OCI-LY3 (cell line): ENCODE results near the gene FEZF1.

Experiments used
- H2AFZ ChIP-seq: fragments of 200-600, 300-600 bp; shearing (Covaris generic); 2 replicates; pipeline ENCODE4 v1.6.0; 2014; ENCODE audit warnings: antibody characterized with exemption, low read depth, low read length
- H3K27ac ChIP-seq: fragments of 200-600, 300-600 bp; sonication (generic); 2 replicates; pipeline ENCODE4 v1.5.1; 2014; ENCODE audit warnings: mild to moderate bottlenecking, low read length, moderate library complexity, mixed read lengths
- H3K27me3 ChIP-seq: fragments of 200-600, 300-600 bp; sonication (generic); 2 replicates; pipeline ENCODE4 v1.6.1; 2014; ENCODE audit warnings: low read depth, low read length, mixed read lengths
- H3K36me3 ChIP-seq: fragments of 200-600, 300-600 bp; sonication (generic); replicated peaks from 2 replicates; pipeline ENCODE3; 2014; ENCODE audit warnings: low read depth, low read length, mixed read lengths
- H3K4me1 ChIP-seq: fragments of 300-600, 200-600 bp; sonication (generic); 2 replicates; pipeline ENCODE4 v1.6.1; 2014; ENCODE audit warnings: low read length, mixed read lengths
- H3K4me2 ChIP-seq: fragments of 200-600, 300-600 bp; sonication (generic); 2 replicates; pipeline ENCODE4 v1.6.1; 2014; ENCODE audit warnings: low read length, mixed read lengths
- H3K4me3 ChIP-seq: fragments of 300-600, 200-600 bp; sonication (generic); 2 replicates; pipeline ENCODE4 v1.5.1; 2014; ENCODE audit warnings: antibody characterized with exemption, mild to moderate bottlenecking, low read length, moderate library complexity
- H3K79me2 ChIP-seq: fragments of 300-600, 200-600 bp; shearing (Covaris generic); 2 replicates; pipeline ENCODE4 v1.6.1; 2014; ENCODE audit warnings: mild to moderate bottlenecking, low read length, mixed read lengths
- H3K9ac ChIP-seq: fragments of 300-600, 200-600 bp; shearing (Covaris generic); 2 replicates; pipeline ENCODE4 v1.6.0; 2014; ENCODE audit warnings: mild to moderate bottlenecking, low read length, moderate library complexity
- H3K9me3 ChIP-seq: fragments of 200-600, 300-600 bp; shearing (Covaris generic); 2 replicates; pipeline ENCODE4 v1.6.1; 2014; ENCODE audit warnings: low read length, mixed read lengths; ENCODE audit not compliant: insufficient read depth
- H4K20me1 ChIP-seq: fragments of 200-600, 300-600 bp; sonication (generic); 2 replicates; pipeline ENCODE4 v1.6.1; 2016; ENCODE audit warnings: low read length, mixed read lengths; ENCODE audit not compliant: insufficient read depth
- CTCF ChIP-seq: fragments of 200-600, 300-600 bp; sonication (generic); IDR thresholded peaks from 2 replicates; pipeline ENCODE4 v1.5.1; 2014; ENCODE audit warnings: antibody characterized with exemption, low read length, low read depth
- EZH2phosphoT487 ChIP-seq: fragments of 200-600 bp; shearing (Covaris generic); IDR thresholded peaks from 2 replicates; pipeline ENCODE4 v1.6.1; 2018; ENCODE audit warnings: antibody characterized with exemption, mixed run types, low read depth

The FEZF1 gene

GRCh38 chr7:122343601-122344302, 39.2 kb upstream of the FEZF1 start:
- Histone ChIP-seq H3K36me3 (no peaks in the 10 kb centered on the region), H3K9me3 (no peaks in the 10 kb centered on the region), H3K4me2 (peak overlapping the region; percentile 78), H2AFZ (0 out of 2 replicates have a peak overlapping the region, but pooled peaks have one; percentile 6), H3K4me1 (peaks cover 23% of the 10 kb centered on the region), H3K4me3 (peak overlapping the region; percentile 65), H4K20me1 (no peaks in the 10 kb centered on the region), H3K27ac (peak overlapping the region; percentile 63), H3K79me2 (no peaks in the 10 kb centered on the region), H3K9ac (peak overlapping the region; percentile 21), H3K27me3 (no peaks in the 10 kb centered on the region)
- no peak for TF ChIP-seq EZH2phosphoT487
- no peak for TF ChIP-seq CTCF

- peaks cover 23% of the 10 kb centered on the region for H3K4me1 ChIP-seq
These were observed 35.9 kb upstream of the FEZF1 start for GRCh38 chr7:122340427-122340826.

GRCh38 chr7:122339145-122339904, 34.8 kb upstream of the FEZF1 start:
- Histone ChIP-seq H3K9ac (no peak overlapping the region), H3K4me2 (peak overlapping the region; percentile 19; the same call in 1 of the 2 replicates), H3K36me3 (no peaks in the 10 kb centered on the region), H3K4me3 (no peak overlapping the region), H4K20me1 (no peaks in the 10 kb centered on the region), H3K4me1 (peaks cover 17% of the 10 kb centered on the region), H3K27ac (no peak overlapping the region), H3K27me3 (no peaks in the 10 kb centered on the region), H2AFZ (no peak overlapping the region), H3K79me2 (no peaks in the 10 kb centered on the region), H3K9me3 (no peaks in the 10 kb centered on the region)
- TF ChIP-seq CTCF (no peak), EZH2phosphoT487 (no peak)

More at GRCh38 chr7:122340427-122340826, 35.9 kb upstream of the FEZF1 start:
- Histone ChIP-seq H3K27me3 (no peaks in the 10 kb centered on the region), H3K36me3 (no peaks in the 10 kb centered on the region), H3K79me2 (no peaks in the 10 kb centered on the region), H3K9ac (no peak overlapping the region), H3K4me2 (no peak overlapping the region), H4K20me1 (no peaks in the 10 kb centered on the region), H3K4me3 (no peak overlapping the region), H2AFZ (no peak overlapping the region), H3K27ac (no peak overlapping the region), H3K9me3 (no peaks in the 10 kb centered on the region)
- no peak for TF ChIP-seq EZH2phosphoT487
- TF ChIP-seq CTCF: no peak

- Histone ChIP-seq H3K27ac (no peak overlapping the region), H3K9me3 (no peaks in the 10 kb centered on the region), H3K4me2 (no peak overlapping the region), H3K9ac (no peak overlapping the region), H4K20me1 (no peaks in the 10 kb centered on the region), H3K4me3 (no peak overlapping the region), H3K4me1 (peaks cover 5% of the 10 kb centered on the region), H3K27me3 (no peaks in the 10 kb centered on the region), H3K79me2 (no peaks in the 10 kb centered on the region), H2AFZ (no peak overlapping the region), H3K36me3 (no peaks in the 10 kb centered on the region)
- TF ChIP-seq CTCF: no peak
- TF ChIP-seq EZH2phosphoT487: no peak
These were observed 32.5 kb upstream of the FEZF1 start for GRCh38 chr7:122337011-122337410.
